ENCODE data around the gene CINP. TPM values are rescaled to one million over a fixed set of nuclear protein-coding genes. Genes with fewer than 3 reads are reported as not detected.

CINP gene
- total RNA-seq, 6 experiments from 2014 or later = 15.2 to 32.3 (median 21.0) TPM

- Histone ChIP-seq H3K27me3 (no peaks in the 10 kb centered on the region), H3K4me3 (peak within 1 kb of the TSS; percentile 69 to 71 (median 69)), H3K9me3 (no peaks in the 10 kb centered on the region), H3K36me3 (no peaks in the 10 kb centered on the region), H3K4me1 (peaks cover 0 to 39% (median 9%) of the 10 kb centered on the region in 4 donors), H3K27ac (peak within 1 kb of the TSS; percentile 76 to 90 (median 86))
- TF ChIP-seq POLR2A (IDR thresholded peaks at IDR 0.05) (peak; percentile 45), CTCF (IDR thresholded peaks at IDR 0.05) (no peak)
- DNase-seq (peak; percentile 92 to 94 (median 93)), ATAC-seq (peak; percentile 65 to 71 (median 68))
- intact Hi-C loops (cut with DNase I) = no loop called here
- WGBS (ENCODE audit: insufficient coverage, low coverage, low lambda C conversion rate, missing lambda C conversion rate) = 0% methylated on average over 6 of the region's 71 CpGs
These were observed 43.2 kb downstream of the CINP start, which contains the start of gene ZNF839 for GRCh38 chr14:102319351-102320032. Gene ZNF839 (plus strand): TSS chr14:102319746. CDS start chr14:102319766, 20 bp downstream.

- no peak for ATAC-seq
- H3K4me1 ChIP-seq = peaks cover 0 to 41% (median 9%) of the 10 kb centered on the region in 4 donors
These were observed 43.9 kb downstream of the CINP start for GRCh38 chr14:102318781-102319276.

GRCh38 chr14:102317564-102318248 is 45.0 kb downstream of the CINP start:
- peak overlapping the region in 1 of 3 donors; percentile 56 for H3K27ac ChIP-seq
- H3K27me3 ChIP-seq = no peaks in the 10 kb centered on the region
- H3K4me1 ChIP-seq = peaks cover 0 to 33% (median 9%) of the 10 kb centered on the region in 4 donors
- TF ChIP-seq POLR2A (IDR thresholded peaks at IDR 0.05) (no peak), CTCF (IDR thresholded peaks at IDR 0.05) (no peak)
- H3K9me3 ChIP-seq = no peaks in the 10 kb centered on the region
- ATAC-seq (no peak), DNase-seq (no peak)
- WGBS (ENCODE audit: insufficient coverage, low coverage, low lambda C conversion rate, missing lambda C conversion rate) = 60% methylated on average over 12 of the region's 12 CpGs
- peak overlapping the region; percentile 34 to 59 (median 40) for H3K4me3 ChIP-seq
- no peaks in the 10 kb centered on the region for H3K36me3 ChIP-seq
- intact Hi-C loops (cut with DNase I) = no loop called here

More at GRCh38 chr14:102318781-102319276, 43.9 kb downstream of the CINP start:
- no peak for DNase-seq
- peak overlapping the region; percentile 69 to 71 (median 69) for H3K4me3 ChIP-seq
- TF ChIP-seq CTCF (IDR thresholded peaks at IDR 0.05) (no peak), POLR2A (IDR thresholded peaks at IDR 0.05) (no peak)
- no peaks in the 10 kb centered on the region for H3K36me3 ChIP-seq
- intact Hi-C loops (cut with DNase I) = no loop called here
- no peaks in the 10 kb centered on the region for H3K9me3 ChIP-seq
- WGBS (ENCODE audit: insufficient coverage, low coverage, low lambda C conversion rate, missing lambda C conversion rate) = 77% methylated on average over 15 of the region's 15 CpGs
- H3K27ac ChIP-seq = peak overlapping the region; percentile 76 to 90 (median 86)
- no peaks in the 10 kb centered on the region for H3K27me3 ChIP-seq

GRCh38 chr14:102316743-102317563 is 45.7 kb downstream of the CINP start:
- intact Hi-C loops (cut with DNase I) = no loop called here
- Histone ChIP-seq H3K9me3 (no peaks in the 10 kb centered on the region), H3K27ac (peak overlapping the region; percentile 29 to 56 (median 35)), H3K27me3 (no peaks in the 10 kb centered on the region), H3K4me3 (peak overlapping the region; percentile 34 to 59 (median 40)), H3K36me3 (no peaks in the 10 kb centered on the region), H3K4me1 (peaks cover 0 to 33% (median 9%) of the 10 kb centered on the region in 4 donors)
- ATAC-seq (peak; percentile 80 to 85 (median 84)), DNase-seq (peak; percentile 93 to 94 (median 94))
- WGBS (ENCODE audit: insufficient coverage, low coverage, low lambda C conversion rate, missing lambda C conversion rate) = 1% methylated on average over 35 of the region's 54 CpGs
- TF ChIP-seq CTCF (IDR thresholded peaks at IDR 0.05) (peak; percentile 71 to 83 (median 82)), POLR2A (IDR thresholded peaks at IDR 0.05) (no peak)
